Dermis blood vessel endothelial cell (primary cell): ENCODE measurements around the gene PRM3. TPM values are rescaled to one million over a fixed set of nuclear protein-coding genes. Genes with fewer than 3 reads are reported as not detected.

Experiments
- DNase-seq: peaks from one replicate; pipeline ENCODE4 v3.0.0; 2010
- total RNA-seq: library from RNA; depleted of rRNA; stranded (reverse); fragments of >200 nt; gene quantifications from 2 replicates; pipeline ENCODE4 v1.2.3, GENCODE V29; 2014

Gene PRM3
- total RNA-seq, 1 donor from 2014 or later, result not detected

DNA sequence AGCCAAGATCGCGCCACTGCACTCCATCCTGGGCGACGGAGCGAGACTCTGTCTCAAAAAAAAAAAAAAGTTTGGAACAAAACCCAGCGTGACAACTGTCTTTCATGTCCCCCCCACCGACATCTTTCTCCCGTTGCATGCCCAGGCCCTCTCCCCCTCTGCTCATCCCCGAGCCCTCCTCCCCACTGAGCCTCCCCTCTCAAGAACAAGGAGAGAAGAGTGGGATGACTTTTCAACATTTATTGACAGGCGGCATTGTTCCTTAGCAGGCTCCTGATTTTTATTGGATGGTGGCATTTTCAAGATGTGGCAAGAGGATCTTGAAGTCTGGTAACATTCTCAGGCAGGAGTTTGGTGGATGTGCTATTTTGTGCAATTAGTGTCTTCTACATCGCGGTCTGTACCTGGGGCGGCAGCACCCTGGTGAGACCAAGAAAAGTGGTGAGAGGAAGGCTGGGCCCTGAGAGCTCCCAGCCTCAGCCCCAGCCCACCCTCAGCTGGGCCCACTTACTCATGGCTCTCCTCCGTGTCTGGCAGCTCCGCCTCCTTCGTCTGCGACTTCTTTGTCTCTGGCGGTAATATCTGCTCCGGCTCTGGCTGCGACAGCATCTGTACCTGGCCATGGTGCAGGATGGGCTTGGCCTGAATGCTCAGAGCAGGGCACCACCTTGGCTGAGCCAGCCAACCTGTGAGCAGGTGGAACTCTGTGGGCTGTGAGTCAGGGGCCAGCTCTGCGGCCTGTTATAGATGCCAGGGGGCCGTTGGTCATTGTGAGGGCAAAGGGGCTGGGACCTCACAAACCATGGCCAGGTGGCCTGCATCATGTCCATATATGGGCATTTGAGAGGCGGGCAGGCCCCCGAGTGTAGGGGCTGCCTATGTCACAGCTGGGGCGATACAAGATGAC, 7.4 kb upstream of the PRM3 start, which contains the start of gene PRM1:
PRM1 (minus strand) TSS at position 715 of the 907 bp plus-strand sequence; CDS start at position 623, 92 bp downstream.
- DNase-seq, result no peak

DNA sequence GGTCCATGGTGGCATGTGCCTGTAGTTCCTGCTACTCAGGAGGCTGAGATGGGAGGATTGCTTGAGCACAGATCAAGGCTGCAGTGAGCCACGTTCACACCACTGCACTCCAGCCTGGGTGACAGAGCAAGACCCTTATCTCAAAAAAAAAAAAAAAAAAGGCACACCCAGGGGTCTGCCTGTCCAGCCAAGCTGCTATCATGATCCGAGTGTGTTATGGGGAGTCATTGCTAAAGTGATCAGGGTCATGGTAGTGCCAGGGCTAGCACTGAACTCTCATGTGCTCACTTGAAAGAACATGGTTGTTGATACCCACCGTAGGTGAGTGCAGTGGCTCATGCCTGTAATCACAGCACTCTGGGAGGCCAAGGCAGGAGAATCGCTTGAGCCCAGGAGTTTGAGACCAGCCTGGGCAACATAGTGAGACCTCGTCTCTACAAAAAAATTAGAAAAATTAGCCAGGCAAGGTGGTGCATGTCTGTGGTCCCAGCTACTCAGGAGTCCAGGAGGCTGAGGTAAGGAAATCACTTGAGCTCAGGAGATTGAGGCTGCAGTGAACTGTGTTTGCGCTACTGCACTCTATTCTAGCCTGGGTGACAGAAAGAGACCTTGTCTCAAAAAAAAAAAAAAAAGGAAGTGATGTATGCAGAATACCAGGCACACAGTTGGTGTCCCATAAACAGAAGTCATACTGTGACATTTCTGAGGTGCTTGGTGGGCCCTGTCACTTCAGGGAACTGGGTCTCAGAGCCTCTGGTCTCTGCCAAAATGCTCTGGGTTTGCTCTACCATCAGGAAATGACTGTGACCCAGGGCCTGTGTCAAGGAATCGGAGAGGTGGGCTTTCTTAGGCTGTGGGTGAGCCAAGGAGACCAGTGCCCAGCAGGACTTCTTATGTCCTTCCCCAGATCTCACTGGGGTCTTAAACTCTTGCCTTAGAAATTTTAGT, 5.5 kb upstream of the PRM3 start:
- DNase-seq, result no peak

DNA sequence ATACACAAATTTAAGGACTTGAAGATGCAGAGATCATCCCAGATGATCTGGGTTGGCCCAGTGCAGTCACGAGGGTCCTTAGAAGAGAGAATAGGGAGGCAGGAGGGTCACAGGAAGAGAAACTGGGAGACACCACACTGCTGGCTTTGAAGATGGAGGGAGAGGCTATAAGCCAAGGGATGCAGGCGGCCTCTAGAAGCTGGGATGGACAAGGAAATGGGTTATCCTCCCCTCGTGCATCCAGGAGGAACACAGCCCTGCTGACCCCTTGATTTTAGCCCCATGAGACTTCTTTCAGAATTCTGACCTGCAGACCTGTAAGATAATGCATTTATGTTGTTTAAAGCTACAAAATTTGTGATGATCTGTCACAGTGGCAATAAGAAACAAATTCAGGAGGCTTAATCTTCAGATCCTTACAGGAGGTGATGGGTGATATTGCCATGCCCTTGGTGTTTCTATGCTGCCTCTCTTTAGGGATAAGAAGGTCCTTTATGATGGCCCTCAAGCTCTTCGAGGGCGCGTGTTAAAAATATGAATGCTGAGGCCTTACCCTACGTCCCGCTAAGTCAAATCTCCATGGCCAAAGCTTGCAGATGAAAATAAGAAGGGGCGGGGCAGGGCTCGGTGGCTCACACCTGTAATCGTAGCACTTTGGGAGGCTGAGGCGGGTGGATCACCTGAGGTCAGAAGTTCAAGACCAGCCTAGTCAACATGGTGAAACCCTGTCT, 4.3 kb upstream of the PRM3 start:
- no peak for DNase-seq

DNA sequence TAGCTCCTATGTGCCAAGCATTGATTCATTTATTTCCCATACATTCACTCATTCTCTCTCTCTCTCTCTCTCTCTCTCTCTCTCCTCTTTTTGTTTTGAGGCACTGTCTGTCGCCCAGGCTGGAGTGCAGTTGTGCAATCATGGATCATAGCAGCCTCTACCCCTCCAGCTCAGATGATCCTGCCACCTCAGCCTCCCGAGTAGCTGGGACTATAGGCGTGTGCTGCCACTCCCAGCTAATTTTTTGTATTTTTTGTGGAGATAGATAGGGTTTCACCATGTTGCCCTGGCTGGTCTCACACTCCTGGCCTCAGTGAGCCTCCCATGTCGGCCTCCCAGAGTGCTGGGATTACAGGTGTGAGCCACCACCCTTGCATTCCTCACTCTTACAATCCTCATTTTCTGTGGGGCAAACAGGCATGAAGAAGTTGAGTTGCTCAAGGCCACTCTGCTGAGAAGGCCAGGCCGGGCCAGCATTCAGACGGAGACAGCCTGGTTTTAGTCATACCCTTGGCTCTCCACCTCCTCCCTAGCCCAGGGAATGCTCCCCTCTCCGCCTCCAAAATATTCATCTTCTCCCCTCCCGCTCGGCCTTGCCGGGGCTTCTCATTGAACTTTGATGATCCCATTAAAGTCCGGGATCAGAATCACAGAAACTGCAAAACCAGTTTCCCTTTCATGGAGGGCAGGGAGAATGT, 3.6 kb upstream of the PRM3 start:
- DNase-seq, result no peak

DNA sequence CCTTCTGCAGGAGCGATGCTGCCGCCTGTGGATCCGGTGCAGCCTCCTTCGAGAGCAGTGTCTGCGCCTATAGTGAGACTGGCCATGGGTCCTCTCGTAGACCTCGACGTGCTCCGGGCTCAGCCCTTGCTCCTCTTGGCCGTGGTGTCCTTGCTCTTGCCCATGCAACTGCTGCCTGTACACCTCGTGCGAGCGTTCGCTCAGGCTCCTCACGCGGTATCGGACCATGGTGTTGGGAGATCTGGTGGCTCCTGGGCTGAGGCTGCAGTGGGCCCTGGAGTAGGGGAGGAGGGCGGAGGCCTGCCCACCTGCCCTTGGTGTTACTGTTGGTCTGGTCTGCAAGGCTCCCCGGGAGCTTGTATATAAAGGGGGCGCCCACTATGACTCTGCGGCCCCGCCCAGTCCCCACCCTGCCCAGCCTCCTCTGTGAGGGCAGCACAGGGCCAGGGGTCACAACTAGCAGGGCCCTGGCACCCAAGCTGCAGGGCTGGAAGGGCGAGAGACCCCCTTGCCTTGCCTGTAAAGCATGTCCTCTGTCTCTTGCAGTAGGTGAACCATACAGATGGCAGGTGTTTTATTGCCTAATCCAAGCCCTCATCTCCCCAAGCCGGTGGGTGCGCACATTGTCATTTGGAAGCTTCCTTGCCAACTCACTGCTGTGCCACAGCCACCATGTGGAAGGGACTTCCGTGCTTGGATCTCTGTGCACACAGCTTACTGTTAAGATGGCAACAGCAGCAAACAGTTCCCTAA, 2.9 kb upstream of the PRM3 start, which contains the start of gene PRM2:
PRM2 (minus strand) TSS at position 338 of the 753 bp plus-strand sequence; CDS start at position 228, 110 bp downstream.
- no peak for DNase-seq

DNA sequence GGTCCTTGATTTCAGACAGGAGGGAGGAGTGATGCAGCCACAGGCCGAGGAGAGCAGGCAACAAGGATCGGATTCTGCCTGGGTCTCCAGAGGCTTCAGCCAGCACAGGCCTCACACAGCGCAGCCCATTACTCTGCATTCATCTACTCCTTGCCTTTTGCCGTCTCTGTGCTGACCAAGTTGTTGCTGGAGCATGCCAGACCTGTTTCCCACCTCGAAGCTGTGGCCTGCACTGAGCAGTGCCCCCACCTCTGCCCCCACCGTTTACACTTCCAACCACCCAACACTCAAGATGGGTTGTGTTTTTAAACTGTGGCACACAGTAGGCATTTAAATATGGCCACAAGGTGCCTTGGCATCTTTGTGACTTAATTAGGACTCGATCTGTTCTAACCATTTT, 1.5 kb upstream of the PRM3 start:
- no peak for DNase-seq

DNA sequence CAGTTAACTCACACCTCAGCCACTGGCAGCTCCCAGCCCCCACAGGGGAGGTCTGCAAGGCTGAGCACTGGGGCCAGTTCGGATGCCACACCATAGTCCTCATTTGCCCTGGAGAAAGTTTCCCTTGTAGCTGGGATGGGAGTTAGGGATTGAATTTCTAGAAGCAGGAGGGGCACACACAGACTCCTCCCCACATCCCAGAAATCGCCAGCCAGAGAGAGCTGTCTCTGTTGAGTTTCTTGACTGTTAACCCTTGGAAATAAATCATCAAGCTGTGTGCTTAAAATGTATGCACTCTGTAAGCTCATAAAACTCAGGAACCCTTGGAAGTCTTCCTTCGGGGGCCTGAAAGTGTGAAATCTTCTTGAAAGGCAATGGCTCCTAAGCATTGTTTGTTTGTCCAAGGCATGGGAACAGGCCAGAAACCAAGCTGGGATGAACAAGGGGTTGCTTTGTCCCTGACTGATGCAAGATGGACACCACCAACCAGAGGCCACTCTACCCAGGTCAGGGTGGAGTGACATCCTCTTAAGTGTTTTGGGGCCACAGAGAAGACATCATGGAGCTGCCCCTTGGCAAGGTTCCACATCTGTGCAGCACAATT, 394 bp upstream of the PRM3 start:
- no peak for DNase-seq

DNA sequence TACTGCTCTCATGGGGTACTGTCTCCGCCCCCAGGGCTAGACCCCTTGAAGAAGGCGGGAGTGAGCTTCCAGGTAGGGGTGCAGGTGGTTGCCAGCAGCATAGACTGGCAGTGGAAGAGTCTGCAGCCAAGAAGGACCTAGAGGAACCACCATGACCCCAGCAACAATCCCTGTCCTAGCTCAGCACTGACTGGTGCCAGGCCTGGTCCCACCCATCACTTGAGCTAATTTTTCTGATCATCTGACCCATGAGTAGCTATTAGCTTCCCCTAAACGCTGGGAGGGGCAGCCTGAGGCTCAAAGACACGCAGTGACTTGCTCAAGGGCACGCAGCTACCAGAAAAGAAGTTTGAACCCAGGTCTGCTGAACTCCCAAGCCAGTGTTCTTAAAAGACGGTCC, 945 bp downstream of the PRM3 start:
- DNase-seq, result no peak

DNA sequence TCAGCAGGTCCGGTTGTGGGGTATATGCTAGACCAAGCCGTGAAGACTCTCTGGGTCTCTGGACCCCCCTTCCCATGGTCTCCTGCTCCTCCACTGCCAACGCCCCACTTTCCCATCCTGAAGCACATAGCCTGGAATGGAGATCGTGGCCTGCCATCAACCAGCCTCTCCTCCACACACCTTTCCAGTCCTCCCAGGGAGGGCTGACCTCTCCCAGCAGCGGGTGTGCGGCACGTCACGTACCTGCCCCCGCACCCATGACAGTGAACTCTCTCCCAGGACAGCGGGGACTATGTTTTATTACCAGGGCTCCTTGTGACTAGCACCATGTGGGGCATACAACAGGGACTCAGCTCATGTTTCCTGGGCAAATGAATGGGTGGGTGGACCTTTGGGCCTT, 1.8 kb downstream of the PRM3 start:
- no peak for DNase-seq

DNA sequence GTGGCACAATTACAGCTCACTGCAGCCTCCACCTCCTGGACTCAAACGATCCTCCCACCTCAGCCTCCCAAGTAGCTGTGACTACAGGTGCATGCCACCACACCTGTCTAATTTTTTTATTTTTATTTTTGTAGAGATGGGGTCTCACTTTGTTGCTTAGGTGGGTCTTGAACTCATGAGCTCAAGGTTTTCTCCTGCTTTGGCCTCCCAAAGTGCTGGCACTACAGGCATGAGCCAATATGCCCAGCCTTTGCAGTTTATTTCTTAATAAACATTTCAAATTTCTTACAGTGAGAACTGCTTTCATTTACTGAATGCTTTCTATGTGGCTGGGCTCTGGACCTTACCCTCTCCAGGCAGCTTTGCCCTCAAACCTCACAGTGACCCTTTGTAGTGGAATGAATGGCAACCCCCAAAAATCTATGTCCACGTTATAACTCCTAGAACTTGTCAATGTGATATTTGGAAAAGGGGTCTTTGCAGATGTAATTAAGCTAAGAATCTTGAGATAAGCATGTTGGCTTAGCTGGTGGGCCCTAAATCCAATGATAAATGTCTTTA, 2.7 kb downstream of the PRM3 start:
- DNase-seq, result no peak

DNA sequence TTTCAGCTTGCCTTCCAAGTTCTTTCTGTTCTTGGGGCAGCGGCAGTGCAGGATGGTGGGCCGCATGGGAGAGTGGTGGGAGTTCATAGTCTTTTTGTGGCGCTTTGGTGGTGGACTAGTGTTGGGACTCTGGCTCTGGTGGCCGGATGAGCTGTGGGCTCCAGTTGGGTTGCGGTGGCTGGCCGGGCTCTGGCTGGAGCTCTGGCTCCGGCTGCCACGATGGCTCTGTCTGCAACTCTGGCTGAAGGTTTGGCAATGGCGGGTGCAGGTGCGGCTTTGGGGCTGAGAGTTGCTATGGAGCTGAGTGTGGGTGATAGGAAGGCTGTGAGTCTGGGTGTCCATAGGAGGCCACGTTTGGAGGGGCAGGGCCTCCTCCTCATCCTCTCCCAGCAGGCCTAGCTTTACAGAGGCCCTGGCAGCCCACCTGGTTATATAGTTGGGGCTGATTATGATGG, 4.5 kb downstream of the PRM3 start, which contains the start of gene TNP2:
TNP2 (minus strand) TSS at position 405 of the 455 bp plus-strand sequence; CDS start at position 342, 63 bp downstream.
- no peak for DNase-seq

DNA sequence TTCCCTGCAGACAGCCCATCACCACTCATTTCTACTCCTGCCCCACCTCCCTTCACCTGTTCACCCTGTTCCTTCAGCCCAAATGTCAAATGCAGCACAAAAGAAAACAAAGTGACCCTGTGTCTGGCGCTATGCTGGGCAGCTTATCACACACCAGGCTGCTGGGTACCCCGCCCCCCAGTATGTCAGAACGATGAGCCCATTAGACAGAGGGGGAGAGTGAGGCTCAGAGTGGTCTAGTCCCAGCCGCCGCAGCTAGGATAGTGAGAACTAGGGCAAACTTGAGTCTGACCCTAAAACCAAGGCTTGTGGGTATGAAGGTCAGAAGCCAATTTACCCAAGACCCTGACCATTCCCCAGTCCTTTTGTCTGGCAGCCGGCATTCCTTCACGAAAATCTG, 8.3 kb downstream of the PRM3 start:
- DNase-seq, result no peak

DNA sequence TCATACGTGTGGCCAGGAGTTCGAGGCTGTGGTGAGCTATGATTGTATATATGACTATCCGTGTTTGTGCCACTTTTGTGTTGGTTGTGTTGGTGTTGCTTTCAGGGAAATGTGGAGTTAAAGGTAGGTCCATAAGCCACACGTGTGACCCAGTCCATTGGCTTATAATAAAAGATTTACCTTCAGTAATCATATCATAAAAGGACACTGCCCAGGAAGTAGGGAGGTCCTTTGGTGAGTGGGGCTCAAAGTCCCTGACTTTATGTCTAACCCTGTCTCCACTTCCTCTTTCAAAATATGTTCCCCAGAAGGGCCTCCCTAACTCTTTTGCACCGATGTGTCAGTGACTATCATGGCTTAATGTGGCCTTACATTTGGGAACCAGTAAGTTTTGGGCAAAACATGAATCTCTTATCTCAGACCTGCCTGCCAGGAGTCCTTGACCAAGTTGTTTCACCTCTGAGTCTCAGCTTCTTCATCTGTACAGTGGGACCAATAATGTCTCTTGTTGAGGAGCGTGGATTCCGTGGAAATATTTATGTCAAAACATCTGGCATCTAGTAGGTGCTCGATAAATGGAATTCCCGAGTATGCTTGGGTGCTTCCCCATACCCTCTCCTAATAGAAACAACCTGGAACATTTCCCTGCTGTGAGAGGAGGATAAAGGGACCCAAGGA, 9.1 kb downstream of the PRM3 start:
- no peak for DNase-seq

DNA sequence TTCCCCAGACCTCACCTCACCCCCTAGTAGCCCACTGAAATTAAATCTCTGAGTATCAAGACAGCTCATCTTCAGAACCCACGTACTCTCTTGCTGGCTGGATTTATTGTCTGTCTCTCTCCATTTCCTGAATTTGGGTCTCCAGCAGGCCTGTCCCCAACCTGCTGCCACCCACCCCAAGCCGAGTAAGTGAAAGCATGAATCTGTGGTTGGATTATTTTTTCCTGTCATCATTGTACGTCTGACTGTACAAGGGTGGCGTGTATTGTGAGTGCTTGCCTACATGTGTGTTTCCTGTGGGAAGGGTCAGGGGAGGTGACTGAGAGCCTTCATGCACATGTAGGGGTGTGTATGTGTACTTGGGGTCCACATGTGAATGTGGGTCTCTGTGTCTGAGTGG, 9.7 kb downstream of the PRM3 start:
- DNase-seq, result no peak

DNA sequence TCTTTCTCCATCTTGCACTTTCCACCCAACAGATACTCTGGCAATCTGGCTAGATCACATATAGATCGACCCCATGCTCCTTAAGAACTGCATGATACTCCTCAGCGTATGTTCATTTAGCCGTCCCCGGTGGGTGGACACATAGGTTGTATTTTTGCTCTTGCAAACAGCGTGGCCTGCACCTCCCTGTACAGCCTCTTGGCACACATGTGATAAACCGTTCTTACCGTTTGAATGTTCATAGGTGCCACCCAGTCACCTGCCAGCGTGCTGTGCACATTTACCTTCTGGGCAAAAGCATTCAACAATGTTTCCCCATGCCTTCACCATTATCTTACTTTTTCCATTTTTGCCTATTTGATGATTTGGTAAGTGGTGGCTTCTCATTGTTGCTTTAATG, 10.5 kb downstream of the PRM3 start:
- DNase-seq, result no peak

DNA sequence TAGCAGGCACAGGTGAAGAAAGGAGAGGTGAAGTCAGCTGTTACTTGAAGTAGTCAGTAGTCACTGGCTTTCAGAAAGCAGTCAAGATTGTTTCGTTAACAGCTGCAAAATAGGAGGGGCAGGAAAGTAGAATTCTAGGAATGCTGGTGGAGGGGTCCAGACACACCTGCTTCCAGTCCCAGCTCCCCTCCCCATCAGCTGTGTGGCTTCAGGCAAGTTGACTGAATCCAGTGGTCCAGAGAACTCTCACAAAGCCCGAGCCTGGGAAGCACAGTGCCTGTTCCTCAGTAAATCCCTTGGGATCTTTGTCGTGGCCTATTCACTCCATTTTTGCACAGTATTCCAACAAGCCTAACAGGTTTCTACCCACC, 12.8 kb downstream of the PRM3 start:
- no peak for DNase-seq

DNA sequence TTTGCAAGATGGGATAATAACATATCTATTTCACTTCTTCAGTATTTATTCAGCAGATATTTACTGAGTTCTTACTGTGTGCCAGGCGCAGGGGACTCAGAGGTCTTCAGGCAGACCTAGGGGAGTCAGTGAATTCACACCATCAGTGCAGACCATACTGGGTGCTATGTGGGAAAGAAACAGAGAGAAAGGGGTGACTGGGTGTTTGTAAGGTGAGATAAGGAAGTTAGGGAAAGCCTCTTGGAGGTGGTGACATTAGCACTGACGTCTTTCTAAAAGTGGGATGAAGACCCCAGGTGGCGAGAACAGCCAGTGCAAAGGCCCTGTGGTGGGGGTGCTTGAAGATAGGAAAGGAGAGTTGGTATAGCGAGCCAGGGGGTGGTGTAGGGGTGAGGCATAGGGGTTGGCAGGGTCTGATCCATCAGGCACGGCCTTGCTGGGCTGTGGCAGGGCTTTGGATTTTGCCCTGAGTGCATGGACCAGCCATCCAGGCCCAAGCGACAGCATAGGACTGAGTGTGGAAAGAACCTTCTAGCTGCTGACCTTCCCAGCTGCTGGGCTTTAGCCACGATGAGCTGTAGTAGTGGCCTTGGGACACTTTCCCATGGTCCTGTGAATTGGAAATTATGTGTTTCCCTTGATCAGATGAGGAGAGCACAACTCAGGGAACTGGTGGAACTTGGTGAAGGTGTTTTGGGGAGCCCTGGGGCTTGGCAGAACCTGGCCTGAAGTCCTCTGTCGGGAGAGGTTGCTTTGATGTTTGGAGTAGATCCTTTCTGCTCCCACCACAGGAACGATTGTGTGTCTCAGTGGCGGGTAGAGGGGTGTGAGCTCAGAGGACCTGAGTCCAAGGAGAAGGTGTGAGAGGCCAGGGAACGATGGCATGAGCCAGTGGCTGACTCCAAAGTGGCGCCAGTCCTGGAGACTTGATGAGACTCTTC, 13.5 kb downstream of the PRM3 start:
- DNase-seq, result no peak
